Lower leg skin (tissue), 3 donors: ENCODE results near the gene JARID2.

Experiments
- CTCF ChIP-seq, 3 donors: fragments of 450-650 bp; IDR thresholded peaks; one replicate each; pipeline ENCODE4 v1.5.1; 2016; ENCODE audit warnings: antibody characterized with exemption in 3 of 3, mild to moderate bottlenecking in 3 of 3, moderate library complexity in 2 of 3
- POLR2A ChIP-seq, 2 donors: fragments of 450-650 bp; IDR thresholded peaks; one replicate each; pipeline ENCODE4 v1.6.1; 2016 to 2017; ENCODE audit warnings: antibody characterized with exemption in 2 of 2, mild to moderate bottlenecking in 1 of 2, moderate library complexity in 1 of 2

DNA sequence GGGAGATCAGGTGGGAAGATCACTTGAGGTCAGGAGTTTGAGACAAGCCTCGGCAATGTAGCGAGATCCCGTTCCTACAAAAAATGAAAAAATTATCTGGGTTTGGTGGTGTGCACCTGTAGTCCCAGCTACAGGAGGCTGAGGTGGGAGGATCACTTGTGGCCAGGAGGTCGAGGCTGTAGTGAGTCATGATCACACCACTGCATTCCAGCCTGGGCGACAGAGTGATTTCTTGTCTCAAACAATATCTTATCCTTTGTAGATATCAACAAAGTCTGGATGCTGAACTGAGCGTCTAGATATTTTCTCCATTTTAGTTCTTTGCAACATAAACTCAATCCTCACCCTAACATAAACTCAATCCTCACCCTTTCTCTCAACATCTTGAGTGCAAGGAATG is 219.3 kb downstream of the JARID2 start:
- TF ChIP-seq POLR2A (IDR thresholded peaks at IDR 0.05) (no peak), CTCF (IDR thresholded peaks at IDR 0.05) (no peak)
